ENCODE measurements around the gene IMP3.

Gene IMP3

GRCh38 chr15:75616766-75617165, 23.3 kb downstream of the IMP3 start:
- no peak for DNase-seq

- no peak for DNase-seq
Measured at GRCh38 chr15:75606711-75607699, 33.0 kb downstream of the IMP3 start.

GRCh38 chr15:75606026-75606425, 34.0 kb downstream of the IMP3 start:
- DNase-seq, result no peak

- DNase-seq, result no peak
Measured at GRCh38 chr15:75599401-75599800, 40.6 kb downstream of the IMP3 start.

GRCh38 chr15:75598361-75598760, 41.7 kb downstream of the IMP3 start:
- no peak for DNase-seq

GRCh38 chr15:75597667-75598341, 42.2 kb downstream of the IMP3 start:
- no peak for DNase-seq

- DNase-seq, result no peak
Measured at GRCh38 chr15:75596703-75597345, 43.2 kb downstream of the IMP3 start.

- DNase-seq, result no peak
Measured at GRCh38 chr15:75594276-75594675, 45.7 kb downstream of the IMP3 start.

- no peak for DNase-seq
Measured at GRCh38 chr15:75591655-75592364, 48.2 kb downstream of the IMP3 start.

- no peak for DNase-seq
Measured at GRCh38 chr15:75590239-75590638, 49.8 kb downstream of the IMP3 start.

Measured in activated CD8-positive, alpha-beta memory T cell treated with anti-CD3 and anti-CD28 coated beads for 24 hours (primary cell).